ENCODE results near the gene DDHD1.

DDHD1 gene

DNA sequence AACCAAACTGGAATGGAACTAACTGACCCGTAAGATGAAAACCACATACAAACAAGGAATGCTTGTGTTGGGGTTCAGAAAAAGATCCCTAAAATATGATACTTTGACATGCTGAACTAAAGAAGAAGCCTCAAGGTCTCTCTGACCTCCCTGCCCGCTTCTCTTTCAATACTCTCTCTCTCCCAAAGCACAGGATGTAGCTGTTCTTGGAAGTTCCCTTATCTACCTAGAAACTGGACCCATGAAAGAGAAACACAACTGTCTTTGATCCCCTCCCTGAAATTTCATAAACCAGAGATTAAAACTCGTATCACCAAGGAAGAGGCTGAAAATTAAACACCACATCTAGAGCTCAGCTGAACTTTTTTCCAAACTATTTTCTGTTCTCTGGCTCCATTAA, 125.6 kb downstream of the DDHD1 start:
- DNase-seq = no peak

DNA sequence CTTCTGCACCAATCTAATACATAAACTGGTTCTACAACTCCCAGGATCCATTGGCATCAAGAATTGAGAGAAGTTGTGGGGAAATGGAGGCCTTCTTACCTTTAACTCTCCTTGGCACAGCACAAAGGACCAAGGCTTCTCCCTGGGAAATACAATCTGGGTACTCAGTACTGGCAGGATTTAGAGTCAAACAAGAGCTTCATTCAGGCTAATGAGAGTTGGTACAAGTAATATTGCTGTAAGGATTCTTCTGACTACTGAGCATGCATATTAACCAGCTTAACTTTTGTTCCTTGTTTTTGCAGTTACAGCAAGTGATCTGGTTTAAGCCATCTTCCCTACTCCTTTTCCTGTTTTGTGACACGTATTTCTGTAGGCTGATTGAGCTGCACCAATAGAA, 126.1 kb downstream of the DDHD1 start:
- no peak for DNase-seq

DNA sequence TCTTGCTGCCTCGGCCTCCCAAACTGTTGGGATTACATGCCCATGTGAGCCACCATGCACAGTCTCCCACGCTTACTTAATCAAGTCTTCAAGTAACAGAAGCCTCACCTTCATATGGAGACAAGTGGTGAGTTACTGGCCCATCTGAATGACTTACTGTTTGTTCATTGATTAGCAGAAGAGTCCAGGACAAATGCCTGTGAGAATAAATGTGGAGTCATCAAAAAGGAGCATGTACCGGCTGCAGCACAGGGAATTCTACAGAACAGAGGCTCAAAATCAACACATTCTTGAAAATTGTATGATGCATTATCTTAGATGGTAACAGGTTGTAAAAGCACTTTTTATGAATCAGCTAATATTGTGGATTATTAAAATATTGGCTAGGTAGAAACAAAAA, 129.8 kb downstream of the DDHD1 start:
- DNase-seq = no peak

DNA sequence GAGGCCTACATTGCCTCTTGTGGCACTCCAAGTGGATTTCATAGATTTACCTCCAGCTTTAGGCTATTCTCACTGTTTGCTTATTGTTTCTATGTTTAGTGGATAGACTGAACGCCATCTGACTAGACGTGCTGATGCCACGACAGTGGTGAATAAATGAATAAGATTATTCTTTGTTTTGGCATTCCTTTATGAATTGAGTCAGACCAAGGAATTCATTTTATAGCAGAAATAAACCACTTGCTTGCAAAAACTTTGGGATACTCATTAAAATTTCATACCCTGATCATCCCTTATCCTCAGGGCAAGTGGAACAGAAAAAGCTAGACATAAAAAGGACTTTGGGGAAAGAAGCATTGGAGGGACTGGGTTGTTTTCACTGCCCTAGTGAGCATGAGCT, 130.5 kb downstream of the DDHD1 start:
- DNase-seq = no peak

DNA sequence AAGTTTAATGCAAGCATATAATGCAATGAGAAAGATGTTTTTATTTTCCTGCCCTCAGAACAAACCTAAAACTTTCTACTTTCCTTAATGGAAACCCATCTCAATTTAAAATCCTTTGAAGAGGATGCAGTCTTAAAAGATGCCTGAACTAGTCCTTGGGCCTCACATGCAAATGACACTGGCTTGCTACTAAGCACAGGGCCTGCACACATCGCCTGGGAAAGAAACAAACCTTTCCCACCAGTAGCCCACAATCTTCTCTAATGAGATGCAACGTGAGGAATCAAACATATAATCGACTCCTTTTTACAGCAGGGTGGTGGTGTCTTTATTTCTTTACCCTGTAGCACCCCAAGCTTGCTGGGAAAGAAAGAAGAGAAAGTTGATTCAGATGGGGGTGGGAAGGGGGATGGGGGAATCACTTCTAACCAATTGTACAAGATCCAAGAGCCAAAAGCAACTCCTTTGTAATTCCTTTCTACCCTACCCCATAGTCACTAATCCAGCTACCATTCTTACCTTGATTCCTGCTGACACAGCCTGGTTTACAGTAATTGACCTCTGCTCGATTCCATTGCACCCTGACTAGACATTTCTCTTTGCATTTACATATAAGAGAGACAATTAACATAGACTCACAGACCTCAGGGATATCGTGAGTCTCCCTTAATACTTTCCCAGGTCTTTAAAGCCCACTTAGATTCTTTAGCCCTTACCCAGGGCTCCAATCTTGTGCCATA, 132.8 kb downstream of the DDHD1 start:
- DNase-seq = no peak

DNA sequence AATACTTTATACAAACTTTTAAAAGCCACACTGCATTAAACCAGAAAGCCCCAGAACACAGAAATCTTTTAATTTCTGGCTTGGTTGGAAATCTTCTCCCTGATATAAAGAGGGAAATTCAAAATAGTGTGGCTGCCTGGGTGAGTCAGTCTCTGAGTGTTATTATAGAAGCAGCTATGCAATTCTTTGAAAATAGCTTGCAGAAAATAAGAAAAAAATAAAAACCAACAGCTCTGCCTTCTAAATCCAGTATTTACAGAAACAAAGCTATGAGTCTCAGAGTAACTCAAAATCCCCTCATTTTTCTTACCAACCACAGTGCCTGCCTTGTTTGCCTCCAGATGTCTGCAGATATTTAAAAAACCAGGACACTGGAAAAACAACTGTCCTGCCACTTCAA, 133.7 kb downstream of the DDHD1 start:
- no peak for DNase-seq

DNA sequence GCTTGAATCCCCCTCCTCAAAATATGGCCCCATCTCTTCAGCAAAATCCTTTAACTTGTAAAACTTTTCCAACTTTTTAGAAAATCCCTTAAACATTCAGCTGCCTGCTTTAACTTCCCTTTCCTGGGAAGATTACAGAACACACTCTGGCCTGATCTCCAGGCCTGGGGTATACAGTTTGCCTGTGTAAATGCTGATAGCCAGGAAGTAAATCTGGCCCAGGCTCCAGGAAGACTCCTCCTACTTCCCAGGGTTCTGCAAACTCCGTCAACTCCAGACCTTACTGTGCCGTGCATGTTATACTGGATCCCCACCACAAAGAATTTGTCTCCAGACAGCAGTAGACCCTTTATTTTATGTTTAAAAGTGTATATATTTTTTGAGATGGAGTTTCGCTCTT, 135.3 kb downstream of the DDHD1 start:
- DNase-seq = no peak

DNA sequence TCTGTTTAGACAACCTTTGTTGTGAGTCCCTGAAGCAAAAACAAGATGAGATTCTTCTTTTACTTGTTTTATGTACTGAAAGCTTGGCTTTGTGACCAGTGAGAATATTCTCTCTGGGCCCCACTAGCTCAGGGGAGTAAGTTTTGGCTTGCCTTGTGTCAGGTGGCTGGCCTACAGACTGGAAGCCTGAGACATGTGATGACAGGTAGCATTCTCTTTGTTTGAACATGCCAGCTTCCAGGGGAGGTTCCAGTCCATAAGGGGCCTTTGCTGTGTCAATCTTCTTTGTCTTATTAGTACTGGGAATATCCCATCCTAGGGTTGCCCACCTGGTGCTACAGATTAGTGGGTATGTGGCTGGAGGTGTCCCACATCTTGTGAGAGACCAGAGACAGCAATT, 136.2 kb downstream of the DDHD1 start:
- no peak for DNase-seq

DNA sequence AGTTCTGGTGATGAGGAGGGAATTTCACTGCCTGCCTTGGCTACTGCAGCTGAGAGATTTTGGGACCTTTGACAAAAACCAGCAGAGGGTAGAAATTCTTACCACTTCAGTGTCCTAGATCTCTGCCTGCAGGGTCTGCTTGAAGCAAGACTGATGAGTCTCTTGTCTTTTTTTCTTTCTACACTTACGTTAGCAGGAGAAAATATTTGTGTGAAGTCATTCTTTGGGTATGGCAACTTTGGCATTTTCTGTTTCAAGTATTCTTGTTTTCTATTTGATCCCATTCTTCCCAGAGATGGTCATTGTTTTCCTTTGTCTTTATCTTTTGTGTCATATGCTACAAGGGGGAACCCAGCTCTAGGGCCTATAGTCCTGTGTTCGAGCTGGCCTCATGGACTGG, 136.6 kb downstream of the DDHD1 start:
- DNase-seq = no peak

DNA sequence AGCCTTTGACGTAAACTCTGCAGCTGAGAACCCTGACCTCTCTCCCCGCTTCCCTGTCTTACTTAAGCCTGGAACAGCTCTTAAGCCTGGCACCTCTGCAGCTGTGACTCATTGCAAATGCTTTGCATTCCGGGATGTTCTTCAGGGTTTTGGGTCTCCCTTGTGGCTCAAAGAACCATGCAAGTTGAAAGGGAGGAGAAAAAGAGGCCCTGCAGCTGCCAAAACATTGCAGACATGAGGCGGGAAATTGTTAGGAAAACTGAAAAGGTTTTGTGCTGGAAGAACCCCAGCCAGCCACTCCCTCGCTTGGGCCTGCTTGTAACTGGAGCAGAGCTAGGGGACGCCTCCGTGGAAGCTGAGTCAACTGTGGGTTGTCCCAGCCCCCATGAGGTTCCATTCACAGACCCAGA, 142.1 kb downstream of the DDHD1 start:
- no peak for DNase-seq

DNA sequence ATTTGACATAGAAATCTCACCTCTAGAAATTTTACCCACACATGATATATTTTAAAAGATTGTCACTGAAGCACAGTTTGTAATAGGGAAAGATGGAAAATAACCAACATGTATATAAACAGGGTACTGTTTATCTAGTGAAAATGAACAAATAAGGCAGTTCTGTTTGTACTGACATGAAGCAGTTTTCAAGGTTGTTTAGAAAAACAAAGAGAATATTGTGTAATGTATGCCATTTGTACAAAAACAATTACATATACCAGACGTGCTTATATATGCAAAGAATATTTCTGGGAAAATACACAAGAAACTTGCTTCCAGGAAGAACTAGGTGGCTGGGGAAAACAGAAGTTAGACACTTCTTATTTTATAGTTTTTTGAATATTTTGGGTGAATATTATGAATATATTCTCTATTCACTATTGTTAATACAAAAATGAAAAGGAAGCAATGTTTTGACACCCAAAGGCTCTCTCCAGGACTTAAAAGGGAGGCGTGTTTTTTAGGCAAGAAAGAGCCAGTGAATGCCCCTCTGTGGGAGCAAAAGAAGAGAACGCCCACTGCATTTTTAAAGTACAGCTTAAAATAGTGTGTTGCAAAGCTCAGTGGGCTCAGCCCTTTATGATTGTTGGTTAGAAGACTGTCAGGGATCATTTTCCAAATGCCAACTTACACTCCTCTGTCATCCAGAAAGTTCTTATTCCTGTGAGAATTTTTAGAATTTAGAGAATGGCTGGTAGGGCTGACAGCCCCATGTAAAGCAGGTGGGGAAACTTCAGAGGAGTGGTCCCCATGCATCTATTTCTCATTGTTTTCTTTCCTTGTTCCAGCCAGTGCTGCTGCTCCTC, 142.7 kb downstream of the DDHD1 start:
- DNase-seq = no peak

DNA sequence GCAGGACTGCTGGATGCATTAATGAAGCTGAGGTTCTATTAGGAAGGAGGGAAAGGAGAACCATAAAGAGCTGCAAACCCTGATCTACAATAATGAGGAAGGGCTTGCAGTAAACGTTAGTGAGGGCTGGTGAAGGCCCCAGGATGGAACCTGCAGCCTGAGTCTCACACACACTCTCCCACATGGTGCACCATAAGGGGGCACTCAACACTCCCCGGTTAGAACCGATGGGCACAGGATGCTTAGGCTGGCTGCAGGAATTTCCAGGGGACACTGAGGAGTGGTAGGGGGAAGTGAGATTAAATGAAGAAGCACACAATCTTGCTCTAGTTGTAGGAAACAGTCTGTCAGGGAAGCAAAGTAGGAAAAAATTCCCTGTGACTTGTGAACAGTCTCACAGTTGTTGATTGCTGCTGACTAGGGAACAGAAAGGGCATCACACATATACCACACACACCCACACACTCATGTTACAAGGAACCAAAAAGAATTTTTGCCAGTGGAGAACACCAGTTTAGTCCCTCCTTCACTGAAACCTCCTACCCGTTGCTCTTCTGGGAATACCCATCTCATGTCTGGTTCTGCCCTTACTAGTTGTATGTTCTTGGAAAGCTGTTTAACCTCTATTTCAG, 146.1 kb downstream of the DDHD1 start:
- DNase-seq = no peak

DNA sequence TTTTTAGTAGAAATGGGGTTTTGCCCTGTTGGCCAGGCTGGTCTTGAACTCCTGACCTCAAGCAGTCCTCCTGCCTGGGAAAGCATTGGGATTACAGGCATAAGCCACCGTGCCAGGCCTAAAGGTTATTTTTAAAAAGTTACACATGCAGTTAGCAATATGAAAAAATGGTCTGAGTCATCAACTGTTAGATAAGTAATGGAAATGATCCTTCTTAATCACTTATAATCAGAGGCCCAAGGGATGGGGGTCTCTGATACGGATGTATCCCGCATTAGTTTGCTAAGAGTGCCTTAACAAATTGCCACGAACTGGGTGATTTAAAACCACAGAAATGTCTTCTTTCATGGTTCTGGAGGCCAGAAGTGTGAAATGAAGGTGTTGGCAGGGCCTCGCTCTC, 148.1 kb downstream of the DDHD1 start:
- DNase-seq = no peak

DNA sequence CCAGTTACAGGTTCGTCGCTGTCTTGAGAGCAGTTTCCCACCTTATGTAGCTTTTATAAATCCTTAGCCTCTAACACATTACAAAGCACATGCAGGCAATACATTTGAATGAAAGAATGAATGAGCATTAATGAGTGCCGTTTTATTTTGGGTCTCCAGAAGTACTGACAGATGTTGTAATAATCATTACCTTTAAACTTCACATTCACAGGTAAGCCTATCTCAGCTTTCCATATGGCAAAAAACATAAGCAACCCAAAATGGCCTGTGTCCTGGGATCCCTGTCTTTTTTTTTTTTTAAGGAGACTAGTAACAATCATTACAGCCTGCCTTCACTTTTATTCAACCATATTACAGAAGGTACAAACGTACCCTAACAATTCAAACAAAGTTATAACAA, 149.3 kb downstream of the DDHD1 start:
- no peak for DNase-seq

DNA sequence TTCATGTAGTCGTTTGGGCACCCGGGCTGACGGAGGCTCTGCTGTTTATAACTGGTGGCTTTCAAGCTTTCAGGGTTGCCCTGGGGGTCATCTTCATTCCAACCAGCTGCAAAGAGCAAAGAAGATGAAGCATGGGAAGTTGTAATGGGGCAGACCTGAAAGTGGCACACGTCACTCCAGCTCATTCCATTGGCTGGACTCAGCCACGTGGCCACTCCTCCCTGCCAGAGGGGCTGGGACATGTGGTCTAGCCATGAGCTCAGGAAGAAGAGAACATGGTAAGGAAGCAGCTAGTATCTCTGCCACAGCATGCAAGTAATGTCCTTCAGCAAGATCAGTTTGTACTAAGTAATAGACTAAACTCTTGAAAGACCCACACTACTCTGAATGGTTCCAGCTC, 150.5 kb downstream of the DDHD1 start:
- no peak for DNase-seq

DNA sequence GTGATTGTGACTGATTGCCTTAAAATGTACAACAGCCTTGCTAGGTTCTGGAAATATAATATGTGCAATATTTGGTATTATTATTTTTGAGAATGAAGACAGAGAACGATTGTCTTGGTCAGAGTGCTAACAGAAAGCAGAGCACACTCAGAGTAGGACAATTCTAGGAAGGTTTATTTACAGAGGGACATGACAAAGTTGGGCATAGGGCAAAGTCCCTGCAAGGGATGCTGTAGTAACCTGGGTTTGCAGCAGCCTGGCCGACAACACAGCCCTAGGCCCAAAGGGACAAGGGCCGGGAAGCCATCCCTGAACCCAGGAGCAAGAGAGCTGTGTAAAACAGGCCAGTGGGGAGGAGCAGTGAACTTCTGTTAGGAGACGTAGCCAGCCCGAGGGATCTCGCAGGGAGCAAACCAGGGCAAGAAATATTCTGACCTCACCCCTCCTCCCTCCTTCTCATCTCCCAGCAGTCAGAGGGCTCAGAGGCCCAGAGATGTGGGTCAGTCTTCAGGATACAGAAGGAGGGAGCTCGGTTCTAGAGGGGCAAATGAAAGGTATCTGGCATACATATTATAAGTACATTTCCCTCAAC, 151.2 kb downstream of the DDHD1 start:
- no peak for DNase-seq

DNA sequence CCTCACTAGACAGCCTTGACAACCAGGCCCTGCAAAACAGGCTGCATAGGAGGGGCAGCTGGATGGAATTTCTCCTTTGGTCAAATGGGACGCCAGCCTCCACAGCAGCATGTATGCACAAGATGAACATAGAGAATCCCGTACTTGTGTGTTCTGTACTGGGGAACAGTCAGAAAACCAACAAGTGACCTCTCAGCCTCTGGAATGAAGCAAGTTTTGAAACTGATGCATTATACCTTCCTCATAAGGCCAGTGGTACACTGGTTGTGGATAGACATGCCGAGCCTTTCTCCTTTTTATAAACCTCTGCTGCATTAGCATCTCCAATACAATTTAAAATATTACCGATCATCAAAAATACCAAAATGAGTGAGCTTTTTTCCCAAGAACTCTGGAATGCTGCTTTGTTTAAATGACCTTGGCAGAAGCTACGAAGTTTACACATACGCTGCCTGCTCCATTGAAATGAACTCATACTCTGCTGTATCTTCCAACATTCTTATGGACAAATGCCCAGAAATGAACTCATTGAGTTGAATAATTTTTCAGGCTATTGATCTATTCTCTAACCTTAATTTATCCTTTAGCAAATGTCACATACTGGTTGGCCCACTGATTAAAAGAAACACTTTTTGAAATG, 154.6 kb downstream of the DDHD1 start:
- no peak for DNase-seq

DNA sequence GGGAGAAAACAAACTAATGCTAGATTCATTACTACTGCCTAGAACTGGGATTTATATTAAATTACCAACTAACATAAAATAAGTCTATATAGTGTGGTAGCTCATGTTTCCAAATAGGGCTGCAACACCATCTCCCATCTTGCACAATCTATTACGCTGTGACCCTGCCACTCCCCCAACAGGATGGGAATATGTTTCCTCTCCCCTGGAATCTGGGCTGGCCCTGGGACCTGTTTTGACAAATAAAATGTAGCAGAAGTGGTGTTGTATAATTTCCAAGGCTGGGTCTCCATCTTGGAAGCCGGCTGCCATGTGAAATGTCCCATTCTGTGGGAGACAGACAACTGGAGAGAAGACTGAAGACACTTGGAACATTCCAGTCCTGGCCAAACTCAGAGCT, 156.6 kb downstream of the DDHD1 start:
- no peak for DNase-seq

DNA sequence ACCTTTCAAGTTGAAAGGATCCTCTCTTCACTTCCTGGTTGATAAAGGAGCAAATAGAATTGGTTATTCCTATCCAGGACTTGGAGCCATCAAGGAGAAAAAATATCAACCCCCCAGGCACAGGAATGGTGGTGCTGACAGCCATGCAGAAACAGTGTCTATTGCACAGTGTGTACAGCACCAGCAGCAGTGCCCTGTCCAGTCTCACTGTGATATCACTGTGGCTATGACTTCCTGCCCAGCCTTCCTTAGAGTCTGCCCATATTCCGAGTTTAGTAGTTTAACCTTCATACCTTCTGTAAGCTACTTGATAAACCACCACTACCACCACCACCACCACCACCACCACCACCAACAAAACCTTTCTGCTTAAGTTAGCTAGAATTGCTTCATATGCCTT, 157.1 kb downstream of the DDHD1 start:
- DNase-seq = no peak

DNA sequence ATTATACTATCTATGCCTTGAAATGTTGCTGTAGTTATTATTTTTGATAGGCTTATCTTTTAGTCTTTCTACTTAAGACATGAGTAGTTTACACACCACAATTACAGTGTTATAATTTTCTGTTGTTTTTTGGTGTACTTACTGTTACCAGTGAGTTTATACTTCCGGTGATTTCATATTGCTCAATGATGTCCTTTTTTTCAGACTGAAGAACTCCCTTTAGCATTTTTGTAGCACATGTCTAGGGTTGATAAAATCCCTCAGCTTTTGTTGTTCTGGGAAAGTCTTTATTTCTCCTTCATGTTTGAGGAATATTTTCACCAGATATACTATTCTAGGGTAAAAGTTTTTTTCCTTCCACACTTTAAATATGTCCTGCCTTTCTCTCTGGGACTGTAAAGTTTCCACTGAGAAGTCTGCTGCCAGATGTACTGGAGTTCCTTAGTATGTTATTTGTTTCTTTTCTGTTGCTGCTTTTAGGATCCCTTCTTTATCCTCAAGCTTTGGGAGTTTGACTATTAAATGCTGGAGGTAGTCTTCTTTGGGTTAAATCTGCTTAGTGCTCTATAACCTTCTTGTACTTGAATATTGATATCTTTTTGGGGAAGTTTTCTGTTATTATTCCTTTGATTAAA, 160.8 kb downstream of the DDHD1 start:
- DNase-seq = no peak

DNA sequence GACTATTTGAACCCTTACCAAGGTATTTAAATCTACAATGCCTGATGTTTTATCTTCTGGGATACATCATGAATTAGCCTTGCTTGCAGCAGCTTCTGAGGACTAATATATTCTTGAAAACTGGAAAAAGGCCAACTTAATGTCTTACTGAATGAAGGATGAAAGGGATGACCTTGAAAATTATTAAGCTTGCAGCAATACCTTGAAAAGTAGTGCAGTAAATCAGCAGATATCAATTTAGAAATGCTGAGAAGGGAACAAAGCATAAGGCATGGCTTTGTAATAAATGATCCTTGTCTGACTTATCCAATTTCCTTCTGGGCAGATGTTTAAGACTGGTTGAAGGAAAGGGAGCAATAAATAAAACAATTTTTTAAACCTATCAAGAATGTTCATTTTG, 165.0 kb downstream of the DDHD1 start:
- no peak for DNase-seq

DNA sequence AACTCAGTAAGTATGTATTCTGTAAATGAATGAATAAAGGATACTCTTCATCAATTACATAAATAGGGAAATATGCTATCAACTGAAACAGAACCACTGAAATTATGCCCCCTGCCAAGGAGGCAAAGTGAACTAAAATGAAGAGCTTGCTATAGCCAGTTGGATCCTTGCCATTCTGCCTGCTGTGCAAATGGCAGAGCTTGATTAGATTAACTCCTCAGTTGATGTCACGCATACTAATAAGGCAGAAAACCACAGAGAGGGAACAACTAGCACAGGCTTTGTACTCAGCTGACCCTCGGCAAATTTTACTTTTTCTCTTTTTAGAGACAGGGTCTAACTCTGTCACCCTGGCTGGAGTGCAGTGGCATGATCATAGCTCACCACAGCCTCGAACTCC, 165.6 kb downstream of the DDHD1 start:
- DNase-seq = no peak

DNA sequence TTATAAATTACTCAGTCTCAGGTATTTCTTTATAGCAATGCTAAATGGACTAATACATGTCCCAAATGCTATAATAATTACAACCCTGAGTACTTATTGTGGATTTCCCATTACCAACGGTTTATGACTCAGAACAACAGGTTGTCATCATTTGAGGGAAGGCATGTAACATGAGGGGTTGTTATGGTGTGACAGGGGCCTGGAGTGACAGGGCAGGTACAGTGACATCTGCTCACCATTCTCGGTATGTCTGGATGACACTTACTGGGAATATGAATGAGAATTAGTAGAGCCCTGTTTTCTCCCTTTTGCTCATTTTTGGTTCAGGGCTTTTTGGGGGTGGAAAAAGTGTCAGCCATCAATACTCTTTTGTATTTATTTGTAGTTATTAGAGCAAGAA, 166.1 kb downstream of the DDHD1 start:
- DNase-seq = no peak

All from NCI-H526 treated with DMSO at 0.1 percent for 48 hours (cell line).